ENCODE measurements around the gene MTIF3. TPM values are rescaled to one million over a fixed set of nuclear protein-coding genes. Genes with fewer than 3 reads are reported as not detected.

MTIF3 gene
- total and polyA plus RNA-seq, 7 donors, result 64.3 to 125 (median 84.4) TPM

- Histone ChIP-seq H3K27me3 (no peaks in the 10 kb centered on the region), H3K9me3 (no peaks in the 10 kb centered on the region), H3K36me3 (peaks cover 0 to 8% (median 0%) of the 10 kb centered on the region in 4 donors), H3K27ac (peak overlapping the region; percentile 95 to 100 (median 98)), H3K4me1 (peaks cover 0 to 37% (median 23%) of the 10 kb centered on the region in 4 donors), H3K4me3 (peak overlapping the region; percentile 68 to 98 (median 90))
- no peak for DNase-seq
- intact Hi-C loops (cut with DNase I), result loop anchor here (5.0 kb wide), 1 partner anchor 688 kb away; the partner anchor contains the start of gene PAN3
- WGBS, 2 donors, result 39 to 55% methylated on average over 15 of the region's 15 CpGs
- no peak for TF ChIP-seq POLR2A (IDR thresholded peaks at IDR 0.05)
- TF ChIP-seq POLR2AphosphoS5 (IDR thresholded peaks at IDR 0.05), result no peak
Measured at GRCh38 chr13:27449081-27449603, 1.2 kb downstream of the MTIF3 start.

DNA sequence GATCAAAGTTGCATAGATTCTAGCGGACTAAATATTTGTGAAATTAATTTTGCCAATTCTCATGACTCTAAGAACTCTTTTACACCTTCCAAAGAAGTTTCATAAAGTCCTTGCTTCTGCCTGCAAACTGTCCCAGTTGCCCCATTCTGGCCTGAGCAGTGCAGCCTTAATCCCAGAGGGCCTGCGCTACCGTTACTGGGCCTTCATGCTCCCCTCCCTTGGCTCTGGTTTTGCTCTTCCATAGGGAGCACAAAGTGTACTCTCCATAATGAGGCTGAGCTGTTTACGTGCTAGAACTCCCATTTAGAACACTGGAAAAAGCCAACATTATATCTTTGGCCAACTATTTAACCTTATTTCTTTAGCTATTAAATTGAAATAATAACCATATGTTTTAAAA, 2.1 kb downstream of the MTIF3 start:
- H3K27ac ChIP-seq, result peak overlapping the region in 3 of 4 donors; percentile 95 to 100 (median 96)
- peaks cover 0 to 10% (median 0%) of the 10 kb centered on the region in 4 donors for H3K36me3 ChIP-seq
- no peaks in the 10 kb centered on the region for H3K9me3 ChIP-seq
- DNase-seq, result no peak
- TF ChIP-seq, protein P1, sequence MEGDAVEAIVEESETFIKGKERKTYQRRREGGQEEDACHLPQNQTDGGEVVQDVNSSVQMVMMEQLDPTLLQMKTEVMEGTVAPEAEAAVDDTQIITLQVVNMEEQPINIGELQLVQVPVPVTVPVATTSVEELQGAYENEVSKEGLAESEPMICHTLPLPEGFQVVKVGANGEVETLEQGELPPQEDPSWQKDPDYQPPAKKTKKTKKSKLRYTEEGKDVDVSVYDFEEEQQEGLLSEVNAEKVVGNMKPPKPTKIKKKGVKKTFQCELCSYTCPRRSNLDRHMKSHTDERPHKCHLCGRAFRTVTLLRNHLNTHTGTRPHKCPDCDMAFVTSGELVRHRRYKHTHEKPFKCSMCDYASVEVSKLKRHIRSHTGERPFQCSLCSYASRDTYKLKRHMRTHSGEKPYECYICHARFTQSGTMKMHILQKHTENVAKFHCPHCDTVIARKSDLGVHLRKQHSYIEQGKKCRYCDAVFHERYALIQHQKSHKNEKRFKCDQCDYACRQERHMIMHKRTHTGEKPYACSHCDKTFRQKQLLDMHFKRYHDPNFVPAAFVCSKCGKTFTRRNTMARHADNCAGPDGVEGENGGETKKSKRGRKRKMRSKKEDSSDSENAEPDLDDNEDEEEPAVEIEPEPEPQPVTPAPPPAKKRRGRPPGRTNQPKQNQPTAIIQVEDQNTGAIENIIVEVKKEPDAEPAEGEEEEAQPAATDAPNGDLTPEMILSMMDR (IDR thresholded peaks at IDR 0.05), result no peak
- TF ChIP-seq POLR2A (IDR thresholded peaks at IDR 0.05) (no peak), EP300 (IDR thresholded peaks at IDR 0.05) (no peak), POLR2AphosphoS5 (IDR thresholded peaks at IDR 0.05) (no peak)
- H3K4me1 ChIP-seq, result peaks cover 0 to 30% (median 20%) of the 10 kb centered on the region in 4 donors
- H3K27me3 ChIP-seq, result no peaks in the 10 kb centered on the region
- WGBS, 2 donors, result 88 to 94% methylated on average over 4 of the region's 4 CpGs
- H3K4me3 ChIP-seq, result no peak overlapping the region
- intact Hi-C loops (cut with DNase I), result loop anchor here (5.0 kb wide), 1 partner anchor 689 kb away; the partner anchor contains the start of gene PAN3

GRCh38 chr13:27446986-27447583, 3.3 kb downstream of the MTIF3 start:
- Histone ChIP-seq H3K4me1 (peaks cover 0 to 30% (median 20%) of the 10 kb centered on the region in 4 donors), H3K36me3 (peaks cover 0 to 20% (median 1%) of the 10 kb centered on the region in 4 donors), H3K9me3 (no peaks in the 10 kb centered on the region), H3K27me3 (no peaks in the 10 kb centered on the region), H3K27ac (peak overlapping the region in 1 of 4 donors; percentile 31), H3K4me3 (no peak overlapping the region)
- WGBS, 2 donors, result 42 to 75% methylated on average over 7 of the region's 7 CpGs
- no peak for DNase-seq
- TF ChIP-seq EP300 (IDR thresholded peaks at IDR 0.05) (no peak), POLR2AphosphoS5 (IDR thresholded peaks at IDR 0.05) (peak in 1 of 4 donors; percentile 26), POLR2A (IDR thresholded peaks at IDR 0.05) (no peak)
- TF ChIP-seq, protein P1 (IDR thresholded peaks at IDR 0.05), result no peak
- intact Hi-C loops (cut with DNase I), result loop anchor here (5.0 kb wide), 1 partner anchor 690 kb away; the partner anchor contains the start of gene PAN3

DNA sequence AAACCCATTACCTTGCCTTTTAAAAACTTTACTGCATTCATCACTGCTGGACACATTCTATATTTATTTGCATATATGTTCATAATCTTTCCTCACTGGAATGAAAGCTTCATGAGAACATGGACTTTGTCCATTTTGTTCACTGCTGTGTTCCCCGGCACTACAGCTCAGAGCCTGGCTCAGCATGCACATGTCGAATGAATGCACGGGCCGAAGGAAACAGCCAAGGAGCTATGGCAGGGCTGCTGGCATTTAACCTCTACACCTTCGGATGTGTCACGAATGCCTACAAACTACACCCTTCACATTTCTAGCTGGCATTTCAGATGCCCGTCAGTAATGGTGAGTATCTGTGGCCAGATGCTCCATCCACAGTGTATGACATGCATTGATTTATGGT, 7.6 kb downstream of the MTIF3 start:
- Histone ChIP-seq H3K36me3 (peaks cover 0 to 54% (median 25%) of the 10 kb centered on the region in 4 donors), H3K4me3 (no peak overlapping the region), H3K27me3 (no peaks in the 10 kb centered on the region), H3K27ac (no peak overlapping the region), H3K9me3 (no peaks in the 10 kb centered on the region), H3K4me1 (peaks cover 0 to 8% (median 2%) of the 10 kb centered on the region in 4 donors)
- no peak for DNase-seq
- intact Hi-C loops (cut with DNase I), result no loop called here
- TF ChIP-seq EP300 (IDR thresholded peaks at IDR 0.05) (no peak), POLR2A (IDR thresholded peaks at IDR 0.05) (no peak), POLR2AphosphoS5 (IDR thresholded peaks at IDR 0.05) (no peak)
- TF ChIP-seq, protein P1 (IDR thresholded peaks at IDR 0.05), result no peak
- WGBS, 2 donors, result 27 to 79% methylated on average over 7 of the region's 7 CpGs

DNA sequence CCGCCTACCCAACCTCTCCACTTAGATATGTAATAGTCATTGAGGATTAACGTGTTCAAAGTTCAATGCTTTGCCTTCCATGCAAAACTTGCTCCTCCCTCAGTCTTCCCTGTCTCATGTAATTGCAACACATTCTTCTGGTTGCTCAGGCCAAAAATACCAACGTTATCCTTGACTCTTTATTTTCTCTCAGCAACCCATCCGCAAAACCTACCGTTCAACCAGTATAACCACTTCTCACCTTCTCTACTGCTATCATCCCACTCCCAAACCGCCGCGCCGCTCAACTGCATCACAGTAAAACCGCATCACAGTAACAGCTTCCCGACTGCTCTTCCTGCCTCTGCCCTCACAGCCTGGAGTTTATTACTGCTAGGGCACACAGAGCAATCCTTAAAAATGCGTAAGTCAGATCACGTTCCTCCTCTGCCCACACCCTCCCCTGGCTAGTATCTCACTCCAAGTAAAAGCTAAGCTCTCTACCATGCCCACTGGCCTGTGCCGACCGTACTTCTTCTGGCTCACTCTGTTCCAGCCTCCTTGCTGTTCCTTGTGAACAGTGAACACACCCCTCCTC, 8.2 kb downstream of the MTIF3 start:
- Histone ChIP-seq H3K27me3 (no peaks in the 10 kb centered on the region), H3K4me3 (no peak overlapping the region), H3K27ac (no peak overlapping the region), H3K9me3 (no peaks in the 10 kb centered on the region), H3K36me3 (peaks cover 0 to 58% (median 25%) of the 10 kb centered on the region in 4 donors), H3K4me1 (peaks cover 0 to 1% (median 0%) of the 10 kb centered on the region in 4 donors)
- TF ChIP-seq EP300 (IDR thresholded peaks at IDR 0.05) (no peak), POLR2A (IDR thresholded peaks at IDR 0.05) (no peak), POLR2AphosphoS5 (IDR thresholded peaks at IDR 0.05) (no peak)
- TF ChIP-seq, protein P1 (IDR thresholded peaks at IDR 0.05), result no peak
- WGBS, 2 donors, result 15 to 52% methylated on average over 15 of the region's 15 CpGs
- intact Hi-C loops (cut with DNase I), result no loop called here
- no peak for DNase-seq
